WTC11 (cell line): ENCODE measurements around the gene SNX17. TPM values are rescaled to one million over a fixed set of nuclear protein-coding genes. Genes with fewer than 3 reads are reported as not detected.
A peak's percentile ranks its signal among the peaks of the same experiment; 100 is the strongest.

Experiments
- ATAC-seq: fragments of 200-7000 bp; cut with Tn5 transposase; 2 replicates; pipeline ENCODE4 v1.10.0; 2021; ENCODE audit warnings: mild to moderate bottlenecking, moderate library complexity
- CTCF ChIA-PET: fragments of 300-600 bp; sonication (Branson Sonifier 250); formaldehyde crosslinking; loops from one replicate; lab custom pipeline; 2021; ENCODE audit warnings: antibody characterized with exemption; lab: Charles Lee
- POLR2A ChIA-PET: fragments of 350-600 bp; sonication (Branson Sonifier 250); formaldehyde crosslinking; loops from one replicate; lab custom pipeline; 2021; ENCODE audit warnings: antibody characterized with exemption; lab: Charles Lee
- DNase-seq: peaks from one replicate; pipeline ENCODE4 v3.0.0; 2021; ENCODE audit warnings: low spot score
- H3K27ac Mint-ChIP-seq: 2 replicates; pipeline ENCODE4 v1.8.0; 2021; ENCODE audit warnings: mixed read lengths
- H3K27me3 Mint-ChIP-seq: 2 replicates; pipeline ENCODE4 v1.8.0; 2021; ENCODE audit warnings: low read depth, mild to moderate bottlenecking, moderate library complexity, mixed read lengths
- H3K36me3 Mint-ChIP-seq: 2 replicates; pipeline ENCODE4 v1.8.0; 2021; ENCODE audit warnings: mixed read lengths
- H3K4me1 Mint-ChIP-seq: 2 replicates; pipeline ENCODE4 v1.8.0; 2022; ENCODE audit warnings: mixed read lengths
- H3K4me3 Mint-ChIP-seq: 2 replicates; pipeline ENCODE4 v1.8.0; 2021; ENCODE audit warnings: mild to moderate bottlenecking, moderate library complexity, mixed read lengths
- H3K9me3 Mint-ChIP-seq: 2 replicates; pipeline ENCODE4 v1.8.0; 2021; ENCODE audit warnings: mixed read lengths
- ESRRA ChIP-seq: sonication (generic); formaldehyde crosslinking; IDR thresholded peaks from 2 replicates; pipeline ENCODE4 v1.8.1; 2022; ENCODE audit warnings: mild to moderate bottlenecking, missing genetic modification reagents, borderline replicate concordance
- JAZF1 ChIP-seq: fragments of 250-450 bp; sonication (Bioruptor Pico); IDR thresholded peaks from 2 replicates; pipeline ENCODE4 v1.9.0; 2021; ENCODE audit warnings: moderate library complexity, mild to moderate bottlenecking, inconsistent platforms
- NFE2L1 ChIP-seq: sonication (generic); formaldehyde crosslinking; IDR thresholded peaks from 2 replicates; pipeline ENCODE4 v1.8.1; 2023; ENCODE audit warnings: missing genetic modification reagents
- NFYB ChIP-seq: sonication (generic); formaldehyde crosslinking; conservative IDR thresholded peaks from 2 replicates; pipeline ENCODE4 v1.8.0; 2022; ENCODE audit warnings: low read depth, missing genetic modification reagents
- NR3C1 ChIP-seq: sonication (generic); formaldehyde crosslinking; conservative IDR thresholded peaks from 2 replicates; pipeline ENCODE4 v1.8.1; 2023; ENCODE audit warnings: low read depth, mild to moderate bottlenecking, missing genetic modification reagents
- PRRX2 ChIP-seq: fragments of 250-450 bp; sonication (Bioruptor Pico); IDR thresholded peaks from 2 replicates; pipeline ENCODE4 v1.8.0; 2021; ENCODE audit warnings: mild to moderate bottlenecking
- TP53 ChIP-seq: sonication (generic); formaldehyde crosslinking; IDR thresholded peaks from 2 replicates; pipeline ENCODE4 v1.8.1; 2023; ENCODE audit warnings: mild to moderate bottlenecking, missing genetic modification reagents
- ZNF138 ChIP-seq: sonication (generic); formaldehyde crosslinking; conservative IDR thresholded peaks from 2 replicates; pipeline ENCODE4 v1.8.1; 2022; ENCODE audit warnings: mild to moderate bottlenecking, moderate library complexity, missing genetic modification reagents
- total RNA-seq: library from RNA; stranded (reverse); gene quantifications from 3 replicates; pipeline ENCODE4 v1.2.3, GENCODE V29; 2021
- TF ChIP-seq, protein P1 (sequence below): fragments of 250-450 bp; sonication (Bioruptor Pico); conservative IDR thresholded peaks from 2 replicates; pipeline ENCODE4 v1.9.0; 2021; ENCODE audit warnings: mild to moderate bottlenecking
- TF ChIP-seq, protein P2 (sequence below): fragments of 200-600 bp; IDR thresholded peaks from 2 replicates; pipeline ENCODE4 v1.8.0; 2022; ENCODE audit warnings: antibody characterized with exemption
- TF ChIP-seq, protein P3 (sequence below): fragments of 250-450 bp; sonication (Bioruptor Pico); IDR thresholded peaks from 2 replicates; pipeline ENCODE4 v1.8.0; 2021; ENCODE audit warnings: mild to moderate bottlenecking
- TF ChIP-seq, protein P4 (sequence below): sonication (generic); formaldehyde crosslinking; IDR thresholded peaks from 2 replicates; pipeline ENCODE4 v1.8.1; 2023; ENCODE audit warnings: mild to moderate bottlenecking, missing genetic modification reagents, moderate library complexity
- TF ChIP-seq, protein P5 (sequence below): sonication (generic); formaldehyde crosslinking; IDR thresholded peaks from 2 replicates; pipeline ENCODE4 v1.8.1; 2022; ENCODE audit warnings: missing genetic modification reagents, borderline replicate concordance
- TF ChIP-seq, protein P6 (sequence below): fragments of 250-450 bp; sonication (Bioruptor Pico); IDR thresholded peaks from 2 replicates; pipeline ENCODE4 v1.9.0; 2021; ENCODE audit warnings: mild to moderate bottlenecking

The SNX17 gene
- total RNA-seq, 1 experiment from 2014 or later, result 74.7 TPM

DNA sequence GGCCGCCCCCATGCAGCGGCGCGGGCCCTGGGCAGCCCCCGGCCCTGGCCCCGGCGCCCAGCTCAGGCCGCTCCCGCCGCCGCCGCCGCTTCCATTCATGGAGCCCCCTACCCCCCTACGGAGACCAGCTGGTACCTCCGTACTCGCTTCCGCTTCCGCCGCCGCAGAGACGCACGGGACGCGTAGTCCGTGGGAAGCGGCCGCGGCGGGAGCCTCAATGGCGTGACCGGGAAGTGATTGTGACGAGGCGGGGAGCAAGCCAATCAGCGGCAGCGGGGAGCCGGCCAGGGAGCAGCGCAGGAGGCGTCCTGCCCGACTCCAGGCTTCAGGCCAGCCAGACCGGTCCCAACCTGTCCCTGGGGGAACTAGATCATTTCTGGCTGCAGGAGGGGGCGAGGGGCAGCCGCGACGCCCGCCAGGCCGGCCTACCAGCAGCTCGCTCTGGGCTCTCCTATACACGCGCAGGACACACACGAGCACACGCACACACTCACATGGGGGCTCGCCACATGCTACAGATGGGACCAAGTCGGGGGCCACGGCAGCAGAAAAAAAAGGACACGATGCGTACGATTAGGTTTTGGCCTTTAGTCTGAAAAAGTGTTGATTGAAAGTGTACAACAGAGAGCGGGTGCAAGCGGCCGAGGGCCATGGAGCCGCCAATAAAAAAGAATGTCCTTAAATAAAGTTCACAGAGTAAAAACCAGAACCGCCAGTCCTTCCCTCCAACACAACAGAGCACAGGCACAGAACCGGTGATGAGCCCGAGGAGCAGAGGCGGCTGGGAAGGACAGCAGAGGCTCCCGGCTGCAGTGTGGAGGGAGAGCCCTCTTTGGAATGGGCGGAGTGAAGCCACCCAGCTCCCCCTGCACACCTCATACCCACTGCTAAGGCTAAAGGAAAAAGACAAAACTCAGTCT is 10.5 kb downstream of the SNX17 start, which contains the start of gene ZNF513 (continued):
- TF ChIP-seq, protein P1, sequence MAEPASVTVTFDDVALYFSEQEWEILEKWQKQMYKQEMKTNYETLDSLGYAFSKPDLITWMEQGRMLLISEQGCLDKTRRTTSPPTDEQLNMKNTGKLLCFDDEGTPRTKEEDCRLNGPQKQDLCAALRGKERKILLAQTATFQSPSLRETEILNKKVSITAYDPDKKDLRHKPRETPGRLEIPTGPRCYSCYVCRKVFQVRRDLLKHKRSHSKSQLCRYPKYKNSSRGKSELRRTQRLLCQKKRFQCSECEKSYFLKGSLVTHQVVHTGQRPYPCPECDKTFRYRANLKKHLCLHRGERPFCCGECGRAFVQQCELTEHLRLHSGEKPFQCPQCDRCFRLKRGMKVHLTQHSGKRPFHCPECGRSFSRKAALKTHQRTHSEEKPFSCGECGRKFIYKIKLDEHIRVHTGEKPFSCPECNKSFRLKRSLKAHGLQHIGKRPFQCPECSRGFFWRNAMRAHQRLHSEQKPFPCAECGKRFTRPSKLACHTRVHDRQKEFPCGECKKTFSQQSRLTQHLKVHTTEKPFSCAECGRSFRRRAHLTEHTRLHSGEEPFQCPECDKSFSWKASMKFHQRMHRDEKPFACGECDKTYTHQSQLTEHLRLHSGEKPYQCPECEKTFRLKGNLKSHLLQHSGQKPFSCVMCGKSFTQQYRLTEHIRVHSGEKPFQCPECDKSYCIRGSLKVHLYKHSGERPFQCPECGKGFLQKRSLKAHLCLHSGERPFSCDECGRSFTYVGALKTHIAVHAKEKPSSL (CRISPR knock-in tag), result no peak
- TF ChIP-seq TP53 (CRISPR knock-in tag), result peak; percentile 59; the same call in 1 of the 2 replicates
- TF ChIP-seq, protein P2, sequence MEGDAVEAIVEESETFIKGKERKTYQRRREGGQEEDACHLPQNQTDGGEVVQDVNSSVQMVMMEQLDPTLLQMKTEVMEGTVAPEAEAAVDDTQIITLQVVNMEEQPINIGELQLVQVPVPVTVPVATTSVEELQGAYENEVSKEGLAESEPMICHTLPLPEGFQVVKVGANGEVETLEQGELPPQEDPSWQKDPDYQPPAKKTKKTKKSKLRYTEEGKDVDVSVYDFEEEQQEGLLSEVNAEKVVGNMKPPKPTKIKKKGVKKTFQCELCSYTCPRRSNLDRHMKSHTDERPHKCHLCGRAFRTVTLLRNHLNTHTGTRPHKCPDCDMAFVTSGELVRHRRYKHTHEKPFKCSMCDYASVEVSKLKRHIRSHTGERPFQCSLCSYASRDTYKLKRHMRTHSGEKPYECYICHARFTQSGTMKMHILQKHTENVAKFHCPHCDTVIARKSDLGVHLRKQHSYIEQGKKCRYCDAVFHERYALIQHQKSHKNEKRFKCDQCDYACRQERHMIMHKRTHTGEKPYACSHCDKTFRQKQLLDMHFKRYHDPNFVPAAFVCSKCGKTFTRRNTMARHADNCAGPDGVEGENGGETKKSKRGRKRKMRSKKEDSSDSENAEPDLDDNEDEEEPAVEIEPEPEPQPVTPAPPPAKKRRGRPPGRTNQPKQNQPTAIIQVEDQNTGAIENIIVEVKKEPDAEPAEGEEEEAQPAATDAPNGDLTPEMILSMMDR, result no peak

DNA sequence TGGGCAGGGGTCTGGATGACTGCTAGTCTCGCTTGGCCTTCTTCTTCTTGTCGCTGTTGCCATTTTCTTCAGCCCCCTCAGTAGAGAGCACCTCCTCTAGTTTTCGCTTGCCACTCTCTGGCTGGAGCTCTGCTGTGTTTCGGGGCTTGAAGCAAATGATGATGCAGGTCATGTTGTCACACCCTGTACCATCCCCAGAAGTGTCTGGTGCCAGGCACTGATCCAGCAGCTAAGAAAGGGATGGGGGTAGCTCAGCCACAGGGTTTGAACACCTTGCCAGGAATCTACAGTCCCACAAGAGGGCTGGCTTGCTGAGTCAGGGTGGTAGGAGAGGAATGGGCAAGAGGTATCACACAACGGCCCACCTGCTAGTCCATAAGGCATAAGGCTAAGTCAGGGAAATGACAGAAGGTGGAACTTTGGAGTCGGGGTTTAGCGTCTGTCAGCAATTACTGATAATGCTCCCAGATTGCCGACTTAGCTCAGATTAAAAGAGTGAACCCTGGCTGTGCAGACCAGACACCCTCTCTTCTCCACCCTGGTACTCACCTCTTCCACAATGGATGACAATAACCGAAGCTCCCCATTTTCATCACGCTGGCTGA is 11.3 kb downstream of the SNX17 start:
- peak overlapping the region; percentile 94 for H3K4me3 Mint-ChIP-seq
- TF ChIP-seq, protein P3, sequence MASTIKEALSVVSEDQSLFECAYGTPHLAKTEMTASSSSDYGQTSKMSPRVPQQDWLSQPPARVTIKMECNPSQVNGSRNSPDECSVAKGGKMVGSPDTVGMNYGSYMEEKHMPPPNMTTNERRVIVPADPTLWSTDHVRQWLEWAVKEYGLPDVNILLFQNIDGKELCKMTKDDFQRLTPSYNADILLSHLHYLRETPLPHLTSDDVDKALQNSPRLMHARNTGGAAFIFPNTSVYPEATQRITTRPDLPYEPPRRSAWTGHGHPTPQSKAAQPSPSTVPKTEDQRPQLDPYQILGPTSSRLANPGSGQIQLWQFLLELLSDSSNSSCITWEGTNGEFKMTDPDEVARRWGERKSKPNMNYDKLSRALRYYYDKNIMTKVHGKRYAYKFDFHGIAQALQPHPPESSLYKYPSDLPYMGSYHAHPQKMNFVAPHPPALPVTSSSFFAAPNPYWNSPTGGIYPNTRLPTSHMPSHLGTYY (CRISPR knock-in tag), result no peak
- TF ChIP-seq NFE2L1 (no peak), NR3C1 (no peak), JAZF1 (no peak), PRRX2 (no peak), NFYB (no peak), ZNF138 (CRISPR knock-in tag) (no peak), ESRRA (CRISPR knock-in tag) (no peak)
- TF ChIP-seq, protein P4, sequence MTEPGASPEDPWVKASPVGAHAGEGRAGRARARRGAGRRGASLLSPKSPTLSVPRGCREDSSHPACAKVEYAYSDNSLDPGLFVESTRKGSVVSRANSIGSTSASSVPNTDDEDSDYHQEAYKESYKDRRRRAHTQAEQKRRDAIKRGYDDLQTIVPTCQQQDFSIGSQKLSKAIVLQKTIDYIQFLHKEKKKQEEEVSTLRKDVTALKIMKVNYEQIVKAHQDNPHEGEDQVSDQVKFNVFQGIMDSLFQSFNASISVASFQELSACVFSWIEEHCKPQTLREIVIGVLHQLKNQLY (CRISPR knock-in tag), result no peak
- TF ChIP-seq, protein P5, sequence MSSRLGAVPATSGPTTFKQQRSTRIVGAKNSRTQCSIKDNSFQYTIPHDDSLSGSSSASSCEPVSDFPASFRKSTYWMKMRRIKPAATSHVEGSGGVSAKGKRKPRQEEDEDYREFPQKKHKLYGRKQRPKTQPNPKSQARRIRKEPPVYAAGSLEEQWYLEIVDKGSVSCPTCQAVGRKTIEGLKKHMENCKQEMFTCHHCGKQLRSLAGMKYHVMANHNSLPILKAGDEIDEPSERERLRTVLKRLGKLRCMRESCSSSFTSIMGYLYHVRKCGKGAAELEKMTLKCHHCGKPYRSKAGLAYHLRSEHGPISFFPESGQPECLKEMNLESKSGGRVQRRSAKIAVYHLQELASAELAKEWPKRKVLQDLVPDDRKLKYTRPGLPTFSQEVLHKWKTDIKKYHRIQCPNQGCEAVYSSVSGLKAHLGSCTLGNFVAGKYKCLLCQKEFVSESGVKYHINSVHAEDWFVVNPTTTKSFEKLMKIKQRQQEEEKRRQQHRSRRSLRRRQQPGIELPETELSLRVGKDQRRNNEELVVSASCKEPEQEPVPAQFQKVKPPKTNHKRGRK (CRISPR knock-in tag), result no peak
- TF ChIP-seq, protein P6, sequence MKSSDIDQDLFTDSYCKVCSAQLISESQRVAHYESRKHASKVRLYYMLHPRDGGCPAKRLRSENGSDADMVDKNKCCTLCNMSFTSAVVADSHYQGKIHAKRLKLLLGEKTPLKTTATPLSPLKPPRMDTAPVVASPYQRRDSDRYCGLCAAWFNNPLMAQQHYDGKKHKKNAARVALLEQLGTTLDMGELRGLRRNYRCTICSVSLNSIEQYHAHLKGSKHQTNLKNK, result no peak
- no peak for ATAC-seq
- CTCF ChIA-PET, result interaction anchor here (3.1 kb wide), 1 partner anchor 12 kb away, joined by 15 read pairs; the partner anchor contains the start of gene EIF2B4
- H3K36me3 Mint-ChIP-seq, result peaks cover 58% of the 10 kb centered on the region
- POLR2A ChIA-PET, result interaction anchor here (0.6 kb wide), 1 partner anchor 12 kb away, joined by 3 read pairs; the partner anchor contains the start of gene EIF2B4
- no peaks in the 10 kb centered on the region; the same call in 1 of the 2 replicates for H3K27me3 Mint-ChIP-seq
- peaks cover 20% of the 10 kb centered on the region for H3K4me1 Mint-ChIP-seq
- H3K27ac Mint-ChIP-seq, result peak overlapping the region; percentile 100
- DNase-seq, result no peak
- H3K9me3 Mint-ChIP-seq, result no peaks in the 10 kb centered on the region
